Breast epithelium (tissue), 4 donors: ENCODE measurements around the gene FGD2. TPM values are rescaled to one million over a fixed set of nuclear protein-coding genes. Genes with fewer than 3 reads are reported as not detected.
A peak's percentile ranks its signal among the peaks of the same experiment; 100 is the strongest.

Experiments used
- DNase-seq, 2 donors: peaks; one replicate each; pipeline ENCODE4 v3.0.0-alpha.2; 2019; ENCODE audit warnings: low spot score in 2 of 2
- H3K27ac ChIP-seq, 2 donors: fragments of 200-600 bp; sonication (generic) in 1 of 2; one replicate each; pipeline ENCODE4 v1.5.1; 2016 to 2019; ENCODE audit warnings: mild to moderate bottlenecking in 1 of 2
- H3K27me3 ChIP-seq, 2 donors: fragments of 200-600 bp; sonication (generic) in 1 of 2; one replicate each; pipeline versions ENCODE4 v1.5.1 to v1.6.0; 2017 to 2019; ENCODE audit warnings: control low read depth in 1 of 2, mild to moderate bottlenecking in 1 of 2
- H3K36me3 ChIP-seq: fragments of 200-600 bp; one replicate; pipeline ENCODE4 v1.5.1; 2019
- H3K4me1 ChIP-seq, 2 donors: fragments of 200-600 bp; sonication (generic); one replicate each; pipeline ENCODE4 v1.5.1; 2016 to 2019; ENCODE audit warnings: control low read depth in 1 of 2
- H3K4me3 ChIP-seq, 3 donors: fragments of 200-600 bp; sonication (generic); 1 replicate in 2 of 3; 2 replicates in 1 of 3; pipeline ENCODE4 v1.5.1; 2016 to 2019; ENCODE audit warnings: mild to moderate bottlenecking in 3 of 3, moderate library complexity in 2 of 3
- H3K9me3 ChIP-seq, 2 donors: fragments of 200-600 bp; sonication (generic) in 1 of 2; one replicate each; pipeline ENCODE4 v1.5.1; 2016 to 2019; ENCODE audit warnings: control low read depth in 1 of 2
- CTCF ChIP-seq, 3 donors: fragments of 450-650 bp; IDR thresholded peaks; one replicate each; pipeline ENCODE4 v1.5.1; 2016 to 2017; ENCODE audit warnings: antibody characterized with exemption in 3 of 3, mild to moderate bottlenecking in 3 of 3, moderate library complexity in 3 of 3
- POLR2A ChIP-seq: fragments of 450-650 bp; IDR thresholded peaks from one replicate; pipeline ENCODE4 v1.6.1; 2016; ENCODE audit warnings: antibody characterized with exemption, mild to moderate bottlenecking, moderate library complexity
- POLR2AphosphoS5 ChIP-seq, 3 donors: sonication (generic); formaldehyde crosslinking; IDR thresholded peaks; one replicate each; pipeline ENCODE4 v1.6.1; 2017; ENCODE audit warnings: antibody characterized with exemption in 3 of 3
- intact Hi-C: fragments of 100-400 bp; cut with DNase I; formaldehyde crosslinking; loops from one replicate; pipeline ENCODE4 v1.15.1; 2023; ENCODE audit warnings: low total_unique reads
- total RNA-seq, 3 donors: library from RNA; depleted of rRNA; stranded (reverse); fragments of >200 nt; gene quantifications; one replicate each; pipeline ENCODE4 v1.1.0, GENCODE V29; 2016

The FGD2 gene
- total RNA-seq, 3 donors from 2014 or later, result 11.5 to 51.4 (median 18.6) TPM

DNA sequence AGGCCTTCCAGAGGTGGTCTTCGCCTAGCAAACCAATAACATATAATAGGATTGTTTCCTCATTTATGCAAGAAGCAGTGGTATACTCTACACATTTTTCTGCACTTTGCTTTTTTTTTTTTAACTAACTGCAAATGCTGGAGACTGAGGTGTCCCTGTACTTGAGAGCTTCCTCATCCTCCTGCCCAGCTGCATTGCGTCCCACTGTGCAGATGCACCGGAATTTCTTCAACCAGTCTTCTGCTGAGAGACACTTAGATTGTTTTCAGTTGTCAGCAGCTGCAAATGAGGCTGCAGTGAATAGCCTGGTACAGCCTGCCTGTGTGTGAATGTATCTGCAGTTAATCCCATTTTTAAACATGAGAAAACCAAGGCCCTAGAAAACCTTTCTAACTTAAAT lies 11.5 kb downstream of the FGD2 start:
- Histone ChIP-seq H3K9me3 (no peaks in the 10 kb centered on the region), H3K27ac (no peak overlapping the region), H3K27me3 (no peaks in the 10 kb centered on the region), H3K4me3 (no peak overlapping the region), H3K36me3 (no peaks in the 10 kb centered on the region), H3K4me1 (peaks cover 3 to 7% of the 10 kb centered on the region in 2 donors)
- TF ChIP-seq CTCF (IDR thresholded peaks at IDR 0.05), result no peak
- no peak for TF ChIP-seq POLR2AphosphoS5 (IDR thresholded peaks at IDR 0.05)
- TF ChIP-seq POLR2A, result no peak
- DNase-seq, result no peak
- intact Hi-C loops, result loop anchor here (10.0 kb wide), 1 partner anchor 132 kb away; the partner anchor contains the start of gene C6orf89

DNA sequence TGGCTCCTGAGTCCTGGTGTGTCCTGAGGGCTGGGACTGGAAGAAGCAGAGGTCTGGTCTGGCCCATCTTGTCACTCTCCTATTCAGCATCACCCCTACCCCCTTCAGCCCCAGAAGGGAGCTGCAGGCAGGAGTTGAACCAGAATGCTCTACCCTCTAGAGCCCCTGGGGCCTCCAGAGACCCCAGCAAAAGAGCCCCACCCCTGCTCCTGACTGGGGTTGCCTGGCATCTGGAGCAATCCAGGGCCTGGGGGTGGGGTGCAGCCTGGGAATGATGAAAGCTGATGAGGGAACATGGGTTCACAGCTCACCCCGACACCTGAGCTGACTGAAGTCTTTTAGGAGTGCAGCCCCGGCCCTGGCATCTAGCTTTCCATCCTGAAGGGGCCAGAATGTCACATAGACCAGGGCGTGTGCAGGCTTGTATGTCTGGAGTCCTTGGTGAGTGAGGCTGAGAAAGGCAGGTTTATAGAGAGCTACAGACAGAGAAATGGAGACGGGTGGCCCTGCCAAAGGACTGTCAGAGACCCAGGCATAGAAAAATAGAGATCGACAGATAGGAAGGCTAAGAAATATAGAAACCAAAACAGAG lies 12.2 kb downstream of the FGD2 start:
- intact Hi-C loops, result loop anchor here (10.0 kb wide), 1 partner anchor 133 kb away; the partner anchor contains the start of gene C6orf89
- H3K9me3 ChIP-seq, result no peaks in the 10 kb centered on the region
- peak overlapping the region; percentile 19 to 57 for H3K27ac ChIP-seq
- H3K4me1 ChIP-seq, result peaks cover 3 to 7% of the 10 kb centered on the region in 2 donors
- H3K36me3 ChIP-seq, result no peaks in the 10 kb centered on the region
- DNase-seq, result no peak
- no peak overlapping the region for H3K4me3 ChIP-seq
- H3K27me3 ChIP-seq, result no peaks in the 10 kb centered on the region
- TF ChIP-seq POLR2A (no peak), POLR2AphosphoS5 (IDR thresholded peaks at IDR 0.05) (no peak), CTCF (IDR thresholded peaks at IDR 0.05) (no peak)

- Histone ChIP-seq H3K4me3 (no peak overlapping the region), H3K27ac (peak overlapping the region; percentile 57 to 78), H3K4me1 (peaks cover 3 to 7% of the 10 kb centered on the region in 2 donors), H3K36me3 (no peaks in the 10 kb centered on the region), H3K9me3 (no peaks in the 10 kb centered on the region), H3K27me3 (no peaks in the 10 kb centered on the region)
- DNase-seq, result peak; percentile 83 to 87
- intact Hi-C loops, result loop anchor here (10.0 kb wide), 1 partner anchor 134 kb away; the partner anchor contains the start of gene C6orf89
- TF ChIP-seq POLR2A, result no peak
- TF ChIP-seq CTCF (IDR thresholded peaks at IDR 0.05), result peak; percentile 38 to 86 (median 78)
- TF ChIP-seq POLR2AphosphoS5 (IDR thresholded peaks at IDR 0.05), result peak in 2 of 3 donors; percentile 9 to 24
Measured at GRCh38 chr6:37018198-37019064, 13.0 kb downstream of the FGD2 start.

DNA sequence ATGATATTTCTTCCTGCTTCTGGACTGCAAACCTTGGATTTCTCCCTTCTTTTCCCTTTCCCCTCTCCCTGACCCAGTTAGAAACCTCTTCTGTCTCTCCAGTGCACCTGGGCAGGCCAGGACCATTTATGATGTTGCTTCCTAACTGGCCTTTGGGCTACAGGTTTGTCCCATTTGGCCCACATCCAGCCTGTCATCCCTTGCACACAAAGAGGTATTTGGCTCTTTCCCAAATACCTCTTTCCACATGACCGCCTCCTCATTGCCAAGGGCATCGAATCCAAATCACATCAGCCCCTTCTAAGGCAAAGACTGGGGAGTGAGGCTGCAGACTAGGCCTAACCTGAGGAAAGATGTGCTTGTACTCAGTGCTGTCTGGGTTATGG lies 13.6 kb downstream of the FGD2 start:
- H3K27ac ChIP-seq, result peak overlapping the region; percentile 57 to 78

More for the DNA sequence above, 13.6 kb downstream of the FGD2 start:
- TF ChIP-seq CTCF (IDR thresholded peaks at IDR 0.05) (no peak), POLR2AphosphoS5 (IDR thresholded peaks at IDR 0.05) (peak in 1 of 3 donors; percentile 19)
- intact Hi-C loops, result loop anchor here (10.0 kb wide), 1 partner anchor 134 kb away; the partner anchor contains the start of gene C6orf89
- H3K4me1 ChIP-seq, result peaks cover 3 to 7% of the 10 kb centered on the region in 2 donors
- no peaks in the 10 kb centered on the region for H3K9me3 ChIP-seq
- peak in 1 of 2 donors; percentile 79 for DNase-seq
- H3K4me3 ChIP-seq, result no peak overlapping the region
- H3K27me3 ChIP-seq, result no peaks in the 10 kb centered on the region
- H3K36me3 ChIP-seq, result no peaks in the 10 kb centered on the region
